ENCODE data around the gene ACYP2.
"Not testable (repeated sequence)": the region's sequence is repeated elsewhere in the genome, so short reads cannot be mapped to it uniquely, and the experiment has no call there.

ACYP2 gene

DNA sequence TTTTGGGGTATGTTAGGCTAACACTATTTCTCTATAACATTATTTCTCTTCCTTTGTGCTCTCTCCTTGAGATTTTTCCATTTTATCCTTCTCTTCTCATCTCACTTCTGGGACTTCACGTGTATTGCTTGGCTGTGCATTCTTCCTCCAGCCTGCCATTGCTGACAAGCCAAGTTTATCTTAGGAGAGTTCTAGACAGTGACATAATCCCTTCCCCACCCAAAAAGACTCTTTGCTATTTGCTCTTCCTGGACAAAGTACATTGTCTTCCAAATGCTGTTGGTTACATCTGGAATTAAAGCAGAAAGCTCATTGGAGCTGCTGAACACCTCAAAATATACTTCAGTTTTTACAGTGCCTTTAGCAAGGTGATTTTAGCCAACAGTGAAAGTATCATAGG is 131.7 kb downstream of the ACYP2 start:
- H3K4me3 ChIP-seq (ENCODE audit: low read length) = no peak overlapping the region
- TF ChIP-seq ZNF274 (IDR thresholded peaks at IDR 0.05; ENCODE audit: low read depth, low read length) = no peak

DNA sequence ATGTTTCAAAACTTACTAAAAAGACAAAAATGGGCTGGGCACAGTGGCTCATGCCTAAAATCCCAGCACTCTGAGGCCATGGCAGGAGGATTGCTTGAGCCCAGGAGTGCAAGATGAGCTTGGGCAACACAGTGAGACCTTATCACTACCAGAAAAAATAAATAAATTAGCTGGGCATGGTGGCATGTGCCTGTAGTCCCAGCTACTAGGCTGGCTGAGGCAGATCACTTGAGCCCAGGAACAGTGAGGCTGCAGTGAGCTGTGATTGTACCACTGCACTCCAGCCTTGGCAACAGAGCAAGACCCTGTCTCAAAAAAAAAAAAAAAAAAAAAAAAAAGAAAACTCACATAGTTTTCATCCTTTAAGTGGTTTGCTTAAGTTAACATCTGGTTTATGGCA is 134.2 kb downstream of the ACYP2 start:
- TF ChIP-seq ZNF274 (IDR thresholded peaks at IDR 0.05; ENCODE audit: low read depth, low read length) = no peak
- no peak overlapping the region for H3K4me3 ChIP-seq (ENCODE audit: low read length)

DNA sequence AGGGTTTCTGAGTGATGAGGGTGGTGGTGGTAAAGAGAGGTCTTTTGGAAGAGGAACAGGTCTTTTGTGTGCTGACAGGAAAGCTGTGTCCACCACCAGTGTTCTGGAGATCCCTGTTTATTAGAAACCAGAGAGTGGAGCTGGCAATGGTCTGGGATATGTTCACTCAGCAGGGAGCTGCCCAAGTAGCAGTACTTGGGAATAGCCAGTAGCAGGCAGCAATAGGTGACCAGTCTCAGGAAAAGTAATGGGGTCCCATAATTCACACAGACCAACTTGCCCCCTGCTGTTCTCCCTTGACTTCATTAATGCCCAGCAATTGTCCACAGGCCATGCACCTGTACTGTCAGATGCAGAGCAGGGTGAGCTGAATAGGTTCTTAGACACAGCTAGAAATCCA is 138.8 kb downstream of the ACYP2 start:
- TF ChIP-seq ZNF274 (IDR thresholded peaks at IDR 0.05; ENCODE audit: low read depth, low read length) = no peak
- H3K4me3 ChIP-seq (ENCODE audit: low read length) = no peak overlapping the region

DNA sequence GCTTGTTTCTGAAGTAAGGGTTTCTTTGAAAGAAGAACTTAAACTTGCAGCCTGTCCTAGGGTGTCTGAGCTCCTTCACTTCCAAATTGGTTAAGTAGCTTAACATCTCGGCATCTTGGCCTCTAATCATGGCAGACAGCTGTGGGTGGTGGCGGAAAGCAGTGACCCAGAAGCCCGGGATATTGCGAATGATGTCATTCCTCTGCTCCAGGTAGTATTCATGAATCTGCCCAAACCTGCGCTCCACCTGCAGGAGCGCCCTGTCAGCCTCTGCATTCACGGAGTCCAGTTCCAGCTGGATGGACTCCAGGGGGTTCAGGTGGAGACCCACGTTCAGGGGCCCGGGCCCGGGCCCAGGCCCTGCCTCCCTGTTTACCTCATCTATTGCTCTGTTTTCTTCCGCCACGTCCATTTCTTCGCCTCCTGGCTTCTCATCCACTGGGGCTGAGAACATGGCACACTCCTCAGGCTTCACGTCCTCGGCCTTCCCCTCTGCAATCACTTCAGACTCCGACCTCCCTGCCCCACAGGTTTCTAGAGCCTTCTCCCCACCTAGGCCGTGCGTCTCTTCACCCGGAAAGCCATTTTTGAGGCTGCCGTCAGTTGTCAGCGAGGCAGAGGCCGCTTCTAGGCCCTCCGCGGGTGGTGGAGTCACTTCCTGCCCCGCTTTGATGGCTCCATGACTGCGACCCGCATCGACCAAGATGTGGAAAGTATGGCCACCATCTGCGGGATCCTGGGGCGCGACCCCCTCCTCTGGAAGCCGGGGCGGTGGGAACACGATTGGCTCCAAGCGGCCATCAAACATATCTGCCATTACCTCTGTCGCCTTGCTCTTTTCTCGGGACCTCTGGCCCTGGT is 140.0 kb downstream of the ACYP2 start:
- H3K4me3 ChIP-seq (ENCODE audit: low read length) = no peak overlapping the region
- TF ChIP-seq ZNF274 (IDR thresholded peaks at IDR 0.05; ENCODE audit: low read depth, low read length) = no peak

DNA sequence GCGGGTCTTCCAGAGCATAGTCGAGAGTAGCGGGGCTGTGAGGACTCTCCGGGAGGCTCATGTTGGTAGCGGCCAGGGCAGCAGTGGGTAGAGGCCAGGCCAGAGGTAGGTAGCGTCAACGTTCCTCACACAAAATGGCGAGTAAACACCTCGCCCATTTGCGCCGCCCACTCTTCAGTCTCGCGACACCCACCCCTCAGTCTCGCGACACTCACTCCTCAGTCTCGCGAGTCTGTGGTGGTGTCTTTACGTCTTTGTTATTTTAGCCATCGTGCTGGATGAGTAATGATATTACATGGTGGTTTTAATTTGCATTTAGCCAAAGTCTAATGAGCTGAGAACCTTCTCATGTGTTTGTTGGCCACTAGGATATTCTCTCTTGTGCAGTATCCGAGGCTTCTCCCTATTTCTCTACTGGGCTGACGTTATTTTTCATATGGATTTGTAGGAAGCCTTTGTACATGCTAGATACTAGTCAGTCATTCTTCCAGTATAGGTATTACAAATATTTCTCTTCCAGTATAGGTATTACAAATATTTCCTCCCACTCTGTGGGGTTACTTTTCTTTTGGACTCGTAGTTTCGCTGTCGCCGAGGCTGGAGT is 140.8 kb downstream of the ACYP2 start, which contains the start of gene TSPYL6:
Gene TSPYL6 (minus strand): TSS at position 139 of the 604 bp plus-strand sequence. CDS start 78 bp downstream, at position 61.
- no peak within 1 kb of the TSS for H3K4me3 ChIP-seq (ENCODE audit: low read length)
- no peak for TF ChIP-seq ZNF274 (IDR thresholded peaks at IDR 0.05; ENCODE audit: low read depth, low read length)

DNA sequence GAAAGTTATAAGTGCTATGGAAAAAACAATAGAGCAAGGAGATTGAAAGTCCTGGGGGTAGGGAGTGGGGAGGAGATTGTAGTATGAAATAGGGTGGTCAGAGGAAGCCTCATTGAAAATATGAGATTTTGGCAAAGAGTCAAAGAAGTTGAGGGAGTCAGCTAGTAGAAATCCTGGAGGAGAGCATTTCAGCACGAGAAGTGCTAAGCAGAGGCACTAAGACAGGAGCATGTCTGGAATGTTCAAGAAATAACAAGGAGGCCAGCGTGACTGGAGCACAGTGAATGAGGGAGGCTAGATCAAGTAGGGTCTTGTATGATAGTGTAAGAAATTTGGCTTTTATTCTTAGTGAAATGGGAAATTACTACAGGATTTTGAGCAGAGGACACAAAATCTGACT is 142.8 kb downstream of the ACYP2 start:
- TF ChIP-seq ZNF274 (IDR thresholded peaks at IDR 0.05; ENCODE audit: low read depth, low read length) = no peak
- H3K4me3 ChIP-seq (ENCODE audit: low read length) = no peak overlapping the region

DNA sequence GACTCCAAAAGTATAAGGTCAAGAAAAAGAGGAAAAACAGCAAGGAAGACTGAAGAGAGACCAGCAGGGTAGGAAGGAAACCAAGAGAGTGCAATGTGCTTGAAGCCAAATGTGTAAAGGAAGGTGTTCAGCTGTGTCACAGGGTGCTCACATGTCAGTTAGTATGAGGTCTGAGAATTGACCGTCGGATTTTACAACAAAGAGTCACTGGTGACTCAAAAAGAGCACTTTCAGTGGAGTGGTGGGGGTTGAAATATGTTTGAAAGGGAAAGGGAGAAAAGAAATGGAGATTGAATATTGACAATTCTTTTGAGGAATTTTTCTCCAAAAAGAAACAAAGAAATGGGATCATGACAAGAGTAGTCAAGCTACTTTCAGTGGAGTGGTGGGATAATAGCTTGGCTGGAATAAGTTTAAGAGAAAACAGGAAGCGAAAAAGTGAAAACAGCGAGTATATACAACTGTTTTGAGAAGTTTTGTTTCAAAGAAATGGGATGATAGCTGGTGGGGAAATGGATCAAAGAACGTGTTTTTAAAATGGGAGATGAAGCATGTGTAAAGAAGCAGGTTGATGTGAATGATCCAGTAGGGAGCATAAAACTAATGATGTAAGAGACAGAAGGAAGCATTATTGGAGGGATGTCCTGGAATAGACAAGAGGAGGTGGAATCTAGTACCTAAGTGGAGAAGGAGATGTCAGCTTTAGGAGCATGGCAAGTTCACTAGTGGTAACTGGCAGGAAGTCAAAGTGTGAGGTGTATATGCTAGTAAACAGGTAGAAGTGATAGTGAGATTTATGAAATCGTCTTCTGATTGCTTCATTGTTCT is 144.2 kb downstream of the ACYP2 start:
- no peak overlapping the region for H3K4me3 ChIP-seq (ENCODE audit: low read length)
- TF ChIP-seq ZNF274 (IDR thresholded peaks at IDR 0.05; ENCODE audit: low read depth, low read length) = no peak

DNA sequence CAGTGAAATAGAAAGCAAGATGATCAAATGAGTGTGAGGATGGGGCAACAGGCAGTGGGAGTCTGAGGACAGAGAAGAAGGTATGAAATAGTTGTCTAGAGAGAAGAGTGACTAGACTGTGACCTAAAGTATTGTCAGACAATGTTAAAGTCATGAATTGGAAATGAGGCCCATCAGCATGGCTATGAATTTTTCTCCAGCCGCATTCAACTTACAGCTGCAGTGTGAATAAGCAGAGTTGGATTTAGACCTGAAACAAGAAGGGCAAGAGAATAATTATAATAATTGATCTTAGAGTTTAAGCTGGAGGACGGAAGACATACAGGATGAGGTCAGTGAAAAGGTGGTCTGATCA is 144.8 kb downstream of the ACYP2 start:
- TF ChIP-seq ZNF274 (IDR thresholded peaks at IDR 0.05; ENCODE audit: low read depth, low read length) = no peak

DNA sequence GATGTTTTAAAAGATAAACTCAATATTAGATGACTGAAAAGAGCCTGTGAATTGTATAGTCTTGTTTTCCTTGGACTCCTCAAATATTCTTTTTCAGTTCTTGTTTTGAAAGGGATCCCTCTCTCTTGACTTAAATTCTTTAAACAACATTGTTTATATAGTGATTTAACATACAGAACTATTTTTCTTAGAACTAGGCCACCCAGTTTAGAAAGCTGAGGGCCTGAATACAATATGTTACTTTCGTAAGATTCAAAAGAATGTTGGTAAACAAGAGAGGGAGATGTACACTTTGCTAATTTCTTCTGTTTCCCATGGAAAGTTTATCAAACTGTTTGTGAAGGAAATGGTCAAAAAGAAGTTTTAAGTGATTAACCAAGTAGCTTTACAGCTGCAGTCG is 146.1 kb downstream of the ACYP2 start:
- no peak overlapping the region for H3K4me3 ChIP-seq (ENCODE audit: low read length)
- no peak for TF ChIP-seq ZNF274 (IDR thresholded peaks at IDR 0.05; ENCODE audit: low read depth, low read length)

More for the DNA sequence above, 144.8 kb downstream of the ACYP2 start:
- no peak overlapping the region for H3K4me3 ChIP-seq (ENCODE audit: low read length)

DNA sequence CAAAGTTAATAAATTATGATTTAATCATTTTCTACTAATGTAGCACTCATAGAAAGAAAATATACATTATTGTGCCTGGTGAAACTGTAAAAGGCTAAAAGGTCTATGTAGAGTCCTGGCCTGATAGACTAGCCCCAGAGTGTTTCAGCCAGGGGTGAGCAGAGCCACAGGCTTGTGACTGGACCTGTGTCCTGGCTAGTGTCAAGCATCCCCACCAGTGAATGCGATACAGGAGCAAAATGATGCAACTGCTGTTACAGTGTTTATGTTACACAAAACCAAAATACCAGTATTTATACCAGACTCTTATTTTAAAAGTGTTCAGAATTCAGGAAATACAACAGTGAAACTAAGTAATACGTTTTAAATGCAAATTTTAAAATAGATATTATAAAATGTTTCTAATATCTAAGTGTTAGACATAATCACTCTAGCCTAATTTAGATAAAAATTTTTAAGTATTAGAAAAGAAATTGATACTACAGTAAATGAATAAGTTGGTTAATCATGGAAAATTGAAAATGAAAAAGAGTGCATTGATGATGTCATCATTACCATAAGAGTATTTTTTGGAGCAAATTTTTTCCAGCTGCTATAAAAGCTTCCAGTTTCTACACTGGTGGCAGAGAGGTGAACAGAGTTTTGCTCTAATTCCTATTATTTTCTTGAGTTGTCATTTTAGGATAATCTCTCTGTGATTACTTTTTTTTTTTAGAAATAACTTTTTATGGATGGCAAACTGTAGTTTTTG is 146.8 kb downstream of the ACYP2 start:
- no peak for TF ChIP-seq ZNF274 (IDR thresholded peaks at IDR 0.05; ENCODE audit: low read depth, low read length)

DNA sequence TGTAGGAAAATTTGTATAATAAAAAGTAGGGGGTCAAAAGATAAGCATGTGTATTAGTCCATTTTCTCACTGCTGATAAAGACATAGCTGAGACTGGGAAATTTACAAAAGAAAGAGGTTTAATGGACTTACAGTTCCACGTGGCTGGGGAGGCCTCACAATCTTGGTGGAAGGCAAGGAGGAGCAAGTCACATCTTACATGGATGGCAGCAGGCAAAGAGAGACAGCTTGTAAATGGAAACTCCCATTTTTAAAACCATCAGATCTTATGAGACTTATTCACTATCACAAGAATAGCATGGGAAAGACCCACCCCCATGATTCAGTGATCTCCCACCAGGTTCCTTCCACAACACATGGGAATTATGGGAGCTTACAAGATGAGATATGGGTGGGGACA is 149.7 kb downstream of the ACYP2 start:
- H3K4me3 ChIP-seq (ENCODE audit: low read length) = not testable (repeated sequence)

More for the DNA sequence above, 146.8 kb downstream of the ACYP2 start:
- H3K4me3 ChIP-seq (ENCODE audit: low read length) = no peak overlapping the region

DNA sequence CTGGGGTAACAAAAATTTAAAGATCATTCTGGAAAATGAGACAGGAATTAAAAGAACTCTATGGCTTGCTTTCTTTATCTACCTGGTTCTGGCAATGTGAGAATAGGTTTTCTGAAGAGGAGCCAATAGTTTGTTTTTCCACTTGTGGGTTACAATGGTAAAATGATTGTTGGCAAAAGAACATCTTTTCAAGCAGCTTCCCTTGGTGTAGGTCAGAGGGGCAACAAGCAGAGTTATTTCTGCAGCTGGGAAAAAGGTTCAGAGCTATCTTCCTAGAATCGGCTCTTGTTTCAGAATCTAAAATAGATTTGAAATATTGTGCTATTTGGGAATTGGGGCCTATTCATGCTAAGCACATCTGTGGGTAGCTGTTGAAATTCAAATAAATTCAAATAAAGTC is 152.2 kb downstream of the ACYP2 start:
- no peak for TF ChIP-seq ZNF274 (IDR thresholded peaks at IDR 0.05; ENCODE audit: low read depth, low read length)
- H3K4me3 ChIP-seq (ENCODE audit: low read length) = no peak overlapping the region

DNA sequence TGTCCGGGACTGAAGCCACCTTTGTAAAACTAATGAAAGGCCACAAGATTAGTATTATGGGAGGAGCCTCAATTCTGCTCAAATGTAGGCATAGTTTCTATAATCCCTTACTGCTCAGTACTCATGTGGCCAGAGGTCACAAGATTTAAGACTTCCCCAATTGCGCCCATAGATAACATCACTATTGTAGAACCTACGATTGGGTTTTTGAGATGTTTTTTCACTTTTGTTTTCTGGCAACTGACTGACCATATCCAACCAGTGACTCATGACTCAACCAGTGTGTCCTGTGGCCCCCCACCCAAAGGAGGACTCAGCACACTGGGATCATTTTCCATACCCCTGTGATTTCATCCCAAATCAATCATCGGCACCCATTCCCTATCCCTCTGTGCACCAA is 155.8 kb downstream of the ACYP2 start:
- TF ChIP-seq ZNF274 (IDR thresholded peaks at IDR 0.05; ENCODE audit: low read depth, low read length) = no peak
- H3K4me3 ChIP-seq (ENCODE audit: low read length) = no peak overlapping the region
